SK-N-MC (cell line): ENCODE measurements around the gene GAGE10.

ENCODE experiments used
- DNase-seq: peaks from one replicate; pipeline ENCODE4 v3.0.0-alpha.2; 2011; ENCODE audit warnings: low read depth, low spot score
- H3K27ac ChIP-seq: fragments of 200-600 bp; sonication (generic); 2 replicates; pipeline ENCODE4 v1.5.1; 2016; ENCODE audit warnings: mixed run types
- H3K36me3 ChIP-seq: fragments of 200-600 bp; sonication (generic); 2 replicates; pipeline ENCODE4 v1.6.1; 2017; ENCODE audit warnings: antibody characterized with exemption, low read length, mixed read lengths; ENCODE audit not compliant: insufficient read depth
- H3K4me3 ChIP-seq: fragments of 200-600 bp; sonication (generic); 2 replicates; pipeline ENCODE4 v1.5.1; 2016
- H3K9ac ChIP-seq: fragments of 200-600 bp; sonication (generic); 2 replicates; pipeline ENCODE4 v1.8.0; 2017; ENCODE audit warnings: mixed run types, mixed read lengths; ENCODE audit not compliant: insufficient read length
- H3K9me3 ChIP-seq: fragments of 200-600 bp; sonication (generic); 2 replicates; pipeline ENCODE4 v1.6.1; 2017; ENCODE audit warnings: low read depth, mild to moderate bottlenecking, antibody characterized with exemption, low read length, moderate library complexity, mixed read lengths
- EZH2 ChIP-seq: fragments of 200-600 bp; sonication (generic); IDR thresholded peaks from one replicate; pipeline ENCODE4 v1.6.1; 2017; ENCODE audit warnings: antibody characterized with exemption
- FOXP2 ChIP-seq: optimal IDR thresholded peaks from 2 replicates; pipeline ENCODE3; 2011; ENCODE audit warnings: mild to moderate bottlenecking, moderate library complexity; ENCODE audit not compliant: insufficient read depth; ENCODE audit errors: extremely low read length, control extremely low read depth
- POLR2AphosphoS5 ChIP-seq: IDR thresholded peaks from 2 replicates; pipeline ENCODE4 v1.6.1; 2012; ENCODE audit warnings: mild to moderate bottlenecking, low read depth, low read length, borderline replicate concordance

Gene GAGE10

GRCh38 chrX:49272421-49272820, 31.0 kb upstream of the GAGE10 start:
- no peak for DNase-seq
- no peak overlapping the region for H3K4me3 ChIP-seq
- H3K36me3 ChIP-seq = no peaks in the 10 kb centered on the region
- TF ChIP-seq FOXP2 (no peak), EZH2 (no peak), POLR2AphosphoS5 (no peak; the same call in 1 of the 2 replicates)
- no peak overlapping the region for H3K27ac ChIP-seq
- no peaks in the 10 kb centered on the region for H3K9me3 ChIP-seq
- no peak overlapping the region for H3K9ac ChIP-seq

GRCh38 chrX:49273181-49273727, 30.2 kb upstream of the GAGE10 start:
- no peak overlapping the region for H3K4me3 ChIP-seq
- H3K27ac ChIP-seq = no peak overlapping the region
- no peaks in the 10 kb centered on the region for H3K9me3 ChIP-seq
- H3K36me3 ChIP-seq = no peaks in the 10 kb centered on the region
- DNase-seq = no peak
- TF ChIP-seq POLR2AphosphoS5 (no peak), EZH2 (no peak), FOXP2 (no peak)
- H3K9ac ChIP-seq = no peak overlapping the region

- no peak for TF ChIP-seq EZH2
- TF ChIP-seq POLR2AphosphoS5 = no peak
- no peak for TF ChIP-seq FOXP2
- Histone ChIP-seq H3K4me3 (no peak overlapping the region), H3K9me3 (no peaks in the 10 kb centered on the region), H3K27ac (no peak overlapping the region), H3K9ac (no peak overlapping the region), H3K36me3 (no peaks in the 10 kb centered on the region)
- DNase-seq = no peak
These were observed 27.2 kb upstream of the GAGE10 start for GRCh38 chrX:49276207-49276606.

- DNase-seq = no peak
- no peak overlapping the region for H3K4me3 ChIP-seq
- TF ChIP-seq POLR2AphosphoS5 (no peak), EZH2 (no peak), FOXP2 (no peak)
- H3K36me3 ChIP-seq = no peaks in the 10 kb centered on the region
- no peaks in the 10 kb centered on the region for H3K9me3 ChIP-seq
- H3K9ac ChIP-seq = no peak overlapping the region
- no peak overlapping the region for H3K27ac ChIP-seq
These were observed 26.5 kb upstream of the GAGE10 start for GRCh38 chrX:49276671-49277534.

- TF ChIP-seq EZH2 (no peak), FOXP2 (no peak), POLR2AphosphoS5 (no peak)
- DNase-seq = no peak
- H3K9me3 ChIP-seq = no peaks in the 10 kb centered on the region
- H3K4me3 ChIP-seq = no peak overlapping the region
- no peak overlapping the region for H3K27ac ChIP-seq
- H3K9ac ChIP-seq = no peak overlapping the region
- H3K36me3 ChIP-seq = no peaks in the 10 kb centered on the region
These were observed 26.0 kb upstream of the GAGE10 start for GRCh38 chrX:49277535-49277830.

- Histone ChIP-seq H3K9ac (no peak overlapping the region), H3K27ac (no peak overlapping the region), H3K9me3 (no peaks in the 10 kb centered on the region), H3K36me3 (no peaks in the 10 kb centered on the region), H3K4me3 (no peak overlapping the region)
- no peak for DNase-seq
- TF ChIP-seq EZH2 (no peak), POLR2AphosphoS5 (no peak), FOXP2 (no peak)
These were observed 25.4 kb upstream of the GAGE10 start for GRCh38 chrX:49278081-49278480.

- no peak overlapping the region for H3K27ac ChIP-seq
- no peaks in the 10 kb centered on the region for H3K36me3 ChIP-seq
- H3K9ac ChIP-seq = no peak overlapping the region
- no peak for DNase-seq
- H3K4me3 ChIP-seq = no peak overlapping the region
- TF ChIP-seq FOXP2 (no peak), POLR2AphosphoS5 (no peak), EZH2 (no peak)
- no peaks in the 10 kb centered on the region for H3K9me3 ChIP-seq
These were observed 20.8 kb upstream of the GAGE10 start for GRCh38 chrX:49282647-49283011.

GRCh38 chrX:49284212-49284611, 19.2 kb upstream of the GAGE10 start:
- Histone ChIP-seq H3K27ac (no peak overlapping the region), H3K4me3 (no peak overlapping the region)
- DNase-seq = no peak

More at GRCh38 chrX:49284212-49284611, 19.2 kb upstream of the GAGE10 start:
- Histone ChIP-seq H3K36me3 (no peaks in the 10 kb centered on the region), H3K9me3 (no peaks in the 10 kb centered on the region), H3K9ac (no peak overlapping the region)
- TF ChIP-seq FOXP2 (no peak), POLR2AphosphoS5 (no peak), EZH2 (no peak)
